HEK293 (cell line): ENCODE data around the gene H2BK1.

Experiments used
- CTCF ChIA-PET: fragments of 350-600 bp; formaldehyde crosslinking; extraction: SDS; loops from one replicate; lab custom pipeline; 2021; ENCODE audit warnings: antibody characterized with exemption; lab: Yijun Ruan, JAX
- POLR2A ChIA-PET: fragments of 300-600 bp; formaldehyde crosslinking; extraction: SDS; loops from one replicate; lab custom pipeline; 2020; ENCODE audit warnings: antibody characterized with exemption, inconsistent platforms; lab: Yijun Ruan, JAX
- H3K27ac ChIP-seq: fragments of 200-500 bp; sonication (Bioruptor generic); 2 replicates; pipeline ENCODE4 v1.5.1; 2014; ENCODE audit warnings: low read depth, low read length, control low read depth, inconsistent platforms; ENCODE audit errors: extremely low read depth
- H3K36me3 ChIP-seq, 2 experiments: fragments of 200-500 bp in 1 of 2; sonication (Bioruptor generic) in 1 of 2; 1 replicate in 1 of 2; 2 replicates in 1 of 2; pipeline ENCODE4 v1.5.1; 2014 to 2017; ENCODE audit warnings: inconsistent platforms in 2 of 2, low read length in 2 of 2; ENCODE audit not compliant: control insufficient read depth in 2 of 2, insufficient read depth in 1 of 2
- H3K4me1 ChIP-seq: fragments of 200-500 bp; sonication (Bioruptor generic); 2 replicates; pipeline ENCODE4 v1.5.1; 2014; ENCODE audit warnings: mild to moderate bottlenecking, low read length, inconsistent platforms; ENCODE audit not compliant: control insufficient read depth, insufficient read depth
- H3K4me3 ChIP-seq: 2 replicates; pipeline ENCODE4 v1.5.1; 2011; ENCODE audit warnings: low read depth, mild to moderate bottlenecking, control low read depth, low read length, moderate library complexity
- H3K9me3 ChIP-seq: fragments of 200-500 bp; sonication (Bioruptor generic); 2 replicates; pipeline ENCODE4 v1.5.1; 2014; ENCODE audit warnings: low read depth, low read length, inconsistent platforms; ENCODE audit not compliant: control insufficient read depth, insufficient read depth
- EGR2 ChIP-seq: fragments of 450-650 bp; formaldehyde crosslinking; IDR thresholded peaks from 2 replicates; pipeline ENCODE4 v1.5.1; 2016; ENCODE audit warnings: low read depth, missing biosample characterization, missing genetic modification characterization
- GLIS1 ChIP-seq: fragments of 450-650 bp; formaldehyde crosslinking; IDR thresholded peaks from 2 replicates; pipeline ENCODE4 v1.5.1; 2016; ENCODE audit warnings: missing biosample characterization, missing genetic modification characterization
- KLF9 ChIP-seq: fragments of 450-650 bp; formaldehyde crosslinking; IDR thresholded peaks from 2 replicates; pipeline ENCODE4 v1.5.1; 2016; ENCODE audit warnings: missing biosample characterization, missing genetic modification characterization, low read depth
- SCRT2 ChIP-seq: fragments of 450-650 bp; formaldehyde crosslinking; IDR thresholded peaks from 2 replicates; pipeline ENCODE4 v1.5.1; 2016; ENCODE audit warnings: missing biosample characterization, missing genetic modification characterization
- SETDB1 ChIP-seq: IDR thresholded peaks from one replicate; pipeline ENCODE4 v1.6.1; 2017; ENCODE audit warnings: mild to moderate bottlenecking, low read length, moderate library complexity, mixed read lengths; ENCODE audit not compliant: insufficient read length
- ZBTB26 ChIP-seq: fragments of 450-650 bp; formaldehyde crosslinking; optimal IDR thresholded peaks from 2 replicates; pipeline ENCODE3; 2016; ENCODE audit warnings: missing biosample characterization, mild to moderate bottlenecking, missing genetic modification characterization
- ZFHX2 ChIP-seq: fragments of 450-650 bp; formaldehyde crosslinking; conservative IDR thresholded peaks from 2 replicates; pipeline ENCODE4 v1.5.1; 2016; ENCODE audit warnings: missing biosample characterization, missing genetic modification characterization
- ZNF138 ChIP-seq: fragments of 450-650 bp; formaldehyde crosslinking; IDR thresholded peaks from 2 replicates; pipeline ENCODE4 v1.5.1; 2016; ENCODE audit warnings: missing biosample characterization, missing genetic modification characterization, borderline replicate concordance
- ZNF19 ChIP-seq: fragments of 450-650 bp; formaldehyde crosslinking; IDR thresholded peaks from 2 replicates; pipeline ENCODE4; 2016; ENCODE audit warnings: missing biosample characterization, missing genetic modification characterization, low read depth
- ZNF211 ChIP-seq: fragments of 450-650 bp; formaldehyde crosslinking; IDR thresholded peaks from 2 replicates; pipeline ENCODE4 v1.5.1; 2016; ENCODE audit warnings: low read depth, missing biosample characterization, missing genetic modification characterization
- ZNF24 ChIP-seq: fragments of 450-650 bp; formaldehyde crosslinking; IDR thresholded peaks from 2 replicates; pipeline ENCODE4 v1.5.1; 2016; ENCODE audit warnings: missing biosample characterization, missing genetic modification characterization
- ZNF350 ChIP-seq: fragments of 450-650 bp; formaldehyde crosslinking; IDR thresholded peaks from 2 replicates; pipeline ENCODE4 v1.5.0; 2017; ENCODE audit warnings: missing biosample characterization, mild to moderate bottlenecking, missing genetic modification characterization
- ZNF354C ChIP-seq: fragments of 450-650 bp; formaldehyde crosslinking; IDR thresholded peaks from 2 replicates; pipeline ENCODE4 v1.5.1; 2016; ENCODE audit warnings: missing biosample characterization, missing genetic modification characterization, low read depth, borderline replicate concordance
- ZNF394 ChIP-seq: fragments of 450-650 bp; formaldehyde crosslinking; IDR thresholded peaks from 2 replicates; pipeline ENCODE4 v1.5.1; 2016; ENCODE audit warnings: missing biosample characterization, missing genetic modification characterization, mild to moderate bottlenecking, moderate library complexity, borderline replicate concordance
- ZNF433 ChIP-seq: fragments of 450-650 bp; formaldehyde crosslinking; IDR thresholded peaks from 2 replicates; pipeline ENCODE4 v1.5.1; 2016; ENCODE audit warnings: missing biosample characterization, missing genetic modification characterization, low read depth
- ZNF792 ChIP-seq: fragments of 450-650 bp; formaldehyde crosslinking; IDR thresholded peaks from 2 replicates; pipeline ENCODE4 v1.5.1; 2016; ENCODE audit warnings: missing biosample characterization, missing genetic modification characterization
- TF ChIP-seq, protein P1 (sequence below): fragments of 450-650 bp; formaldehyde crosslinking; IDR thresholded peaks from 2 replicates; pipeline ENCODE4 v1.5.1; 2016; ENCODE audit warnings: missing biosample characterization, missing genetic modification characterization
- TF ChIP-seq, protein P2 (sequence below): fragments of 450-650 bp; formaldehyde crosslinking; IDR thresholded peaks from 2 replicates; pipeline ENCODE4 v1.5.1; 2016; ENCODE audit warnings: missing biosample characterization, missing genetic modification characterization, borderline replicate concordance
- TF ChIP-seq, protein P3 (sequence below): fragments of 450-650 bp; formaldehyde crosslinking; IDR thresholded peaks from 2 replicates; pipeline ENCODE4 v1.5.1; 2016; ENCODE audit warnings: missing biosample characterization, missing genetic modification characterization

The H2BK1 gene

DNA sequence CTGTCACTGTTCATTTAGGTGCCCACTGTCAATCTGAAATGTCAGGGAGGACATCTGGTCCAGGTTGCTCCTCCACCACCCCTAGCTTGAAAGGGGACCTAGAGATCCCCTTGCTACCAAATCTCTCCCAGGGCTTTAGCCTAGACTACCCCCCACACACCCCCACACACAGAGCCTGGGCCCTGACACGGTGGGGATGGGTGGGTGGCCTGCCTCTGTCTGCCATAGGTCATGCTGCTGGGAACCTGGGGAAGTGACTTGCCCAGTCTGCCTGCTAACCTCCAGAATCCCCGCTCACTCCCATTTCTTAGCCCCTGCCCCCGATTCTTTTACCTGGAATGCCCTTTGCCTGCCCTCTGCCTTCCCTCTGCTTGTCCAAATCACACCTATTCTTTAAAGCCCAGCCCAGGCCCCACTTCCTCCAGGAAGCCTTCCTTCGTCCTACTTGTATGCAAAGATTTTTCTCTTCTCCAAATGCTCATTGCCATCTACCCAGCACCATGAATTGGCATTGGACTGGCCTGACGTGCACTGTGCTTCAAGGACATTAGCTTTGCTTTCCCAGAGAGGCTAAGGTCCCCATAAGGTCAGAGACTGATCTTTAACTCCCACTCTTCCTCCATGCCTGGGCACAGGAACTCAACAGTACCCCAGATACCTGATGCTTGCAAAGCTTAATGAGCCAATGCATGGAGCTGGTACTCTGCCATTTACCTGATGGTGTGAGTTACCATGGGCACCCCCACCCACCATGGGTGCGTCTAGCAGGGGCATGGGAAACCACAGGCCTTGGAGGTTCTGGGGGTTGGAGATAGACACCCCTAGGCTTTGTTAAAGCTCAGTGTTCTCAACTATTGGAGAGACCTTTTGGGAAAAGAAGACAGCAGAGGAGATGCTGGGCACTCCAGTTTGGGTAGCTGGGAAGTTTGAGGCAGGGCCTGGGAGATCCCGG, 40.2 kb upstream of the H2BK1 start:
- peaks cover 3% of the 10 kb centered on the region; the same call in 1 of the 2 replicates for H3K4me1 ChIP-seq
- H3K36me3 ChIP-seq: no peaks in the 10 kb centered on the region
- no peak overlapping the region for H3K4me3 ChIP-seq
- ChIA-PET CTCF (interaction anchor here (0.7 to 0.8 kb wide), 2 partner anchors 14 to 232 kb away, joined by 3 read pairs; no protein-coding TSS in a partner anchor), POLR2A (interaction anchor here (0.6 to 1.4 kb wide), 5 partner anchors 9 to 1367 kb away, joined by 3 to 4 read pairs (median 4); partner anchors contain the start of gene ABCF2)
- no peaks in the 10 kb centered on the region for H3K9me3 ChIP-seq
- TF ChIP-seq KLF9: no peak
- no peak for TF ChIP-seq ZNF394 (tag by site-specific recombination)
- TF ChIP-seq, protein P1, sequence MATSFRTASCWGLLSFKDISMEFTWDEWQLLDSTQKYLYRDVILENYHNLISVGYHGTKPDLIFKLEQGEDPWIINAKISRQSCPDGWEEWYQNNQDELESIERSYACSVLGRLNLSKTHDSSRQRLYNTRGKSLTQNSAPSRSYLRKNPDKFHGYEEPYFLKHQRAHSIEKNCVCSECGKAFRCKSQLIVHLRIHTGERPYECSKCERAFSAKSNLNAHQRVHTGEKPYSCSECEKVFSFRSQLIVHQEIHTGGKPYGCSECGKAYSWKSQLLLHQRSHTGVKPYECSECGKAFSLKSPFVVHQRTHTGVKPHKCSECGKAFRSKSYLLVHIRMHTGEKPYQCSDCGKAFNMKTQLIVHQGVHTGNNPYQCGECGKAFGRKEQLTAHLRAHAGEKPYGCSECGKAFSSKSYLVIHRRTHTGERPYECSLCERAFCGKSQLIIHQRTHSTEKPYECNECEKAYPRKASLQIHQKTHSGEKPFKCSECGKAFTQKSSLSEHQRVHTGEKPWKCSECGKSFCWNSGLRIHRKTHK (tag by site-specific recombination): no peak
- no peak for TF ChIP-seq ZNF24 (tag by site-specific recombination)
- TF ChIP-seq, protein P2, sequence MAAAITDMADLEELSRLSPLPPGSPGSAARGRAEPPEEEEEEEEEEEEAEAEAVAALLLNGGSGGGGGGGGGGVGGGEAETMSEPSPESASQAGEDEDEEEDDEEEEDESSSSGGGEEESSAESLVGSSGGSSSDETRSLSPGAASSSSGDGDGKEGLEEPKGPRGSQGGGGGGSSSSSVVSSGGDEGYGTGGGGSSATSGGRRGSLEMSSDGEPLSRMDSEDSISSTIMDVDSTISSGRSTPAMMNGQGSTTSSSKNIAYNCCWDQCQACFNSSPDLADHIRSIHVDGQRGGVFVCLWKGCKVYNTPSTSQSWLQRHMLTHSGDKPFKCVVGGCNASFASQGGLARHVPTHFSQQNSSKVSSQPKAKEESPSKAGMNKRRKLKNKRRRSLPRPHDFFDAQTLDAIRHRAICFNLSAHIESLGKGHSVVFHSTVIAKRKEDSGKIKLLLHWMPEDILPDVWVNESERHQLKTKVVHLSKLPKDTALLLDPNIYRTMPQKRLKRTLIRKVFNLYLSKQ (tag by site-specific recombination): no peak
- no peak for TF ChIP-seq ZNF433
- TF ChIP-seq, protein P3, sequence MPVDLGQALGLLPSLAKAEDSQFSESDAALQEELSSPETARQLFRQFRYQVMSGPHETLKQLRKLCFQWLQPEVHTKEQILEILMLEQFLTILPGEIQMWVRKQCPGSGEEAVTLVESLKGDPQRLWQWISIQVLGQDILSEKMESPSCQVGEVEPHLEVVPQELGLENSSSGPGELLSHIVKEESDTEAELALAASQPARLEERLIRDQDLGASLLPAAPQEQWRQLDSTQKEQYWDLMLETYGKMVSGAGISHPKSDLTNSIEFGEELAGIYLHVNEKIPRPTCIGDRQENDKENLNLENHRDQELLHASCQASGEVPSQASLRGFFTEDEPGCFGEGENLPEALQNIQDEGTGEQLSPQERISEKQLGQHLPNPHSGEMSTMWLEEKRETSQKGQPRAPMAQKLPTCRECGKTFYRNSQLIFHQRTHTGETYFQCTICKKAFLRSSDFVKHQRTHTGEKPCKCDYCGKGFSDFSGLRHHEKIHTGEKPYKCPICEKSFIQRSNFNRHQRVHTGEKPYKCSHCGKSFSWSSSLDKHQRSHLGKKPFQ (tag by site-specific recombination): no peak
- no peak for TF ChIP-seq ZNF792 (tag by site-specific recombination)
- TF ChIP-seq ZNF138 (tag by site-specific recombination): no peak
- no peak for TF ChIP-seq ZNF354C (tag by site-specific recombination)
- TF ChIP-seq ZNF19: no peak
- no peak for TF ChIP-seq ZNF350 (tag by site-specific recombination)
- TF ChIP-seq GLIS1 (tag by site-specific recombination): peak; percentile 88
- no peak for TF ChIP-seq ZNF211
- TF ChIP-seq EGR2 (tag by site-specific recombination): peak; percentile 53
- TF ChIP-seq ZBTB26 (tag by site-specific recombination): no peak
- TF ChIP-seq SETDB1: no peak
- TF ChIP-seq ZFHX2: peak; percentile 39
- TF ChIP-seq SCRT2 (tag by site-specific recombination): no peak
- no peak overlapping the region for H3K27ac ChIP-seq
